H7 (cell line): ENCODE data around the gene ZNF331. TPM values are rescaled to one million over a fixed set of nuclear protein-coding genes. Genes with fewer than 3 reads are reported as not detected.
A peak's percentile ranks its signal among the peaks of the same experiment; 100 is the strongest.
"Not testable (repeated sequence)": the region's sequence is repeated elsewhere in the genome, so short reads cannot be mapped to it uniquely, and the experiment has no call there.

Source experiments
- DNase-seq: peaks from one replicate; pipeline ENCODE4 v3.0.0; 2012
- H3K27me3 ChIP-seq: 2 replicates; pipeline ENCODE4 v1.6.0; 2011; ENCODE audit warnings: mild to moderate bottlenecking, low read length; ENCODE audit not compliant: control insufficient read depth, insufficient read depth
- H3K36me3 ChIP-seq: replicated peaks from 2 replicates; pipeline ENCODE4 v1.5.1; 2011; ENCODE audit warnings: low read length; ENCODE audit not compliant: control insufficient read depth, insufficient read depth
- H3K4me3 ChIP-seq: 2 replicates; pipeline ENCODE4 v1.5.1; 2011; ENCODE audit warnings: low read depth, mild to moderate bottlenecking, control low read depth, low read length, moderate library complexity; ENCODE audit not compliant: insufficient read depth
- total RNA-seq: library from RNA; depleted of rRNA; stranded (reverse); fragments of >200 nt; shearing (Covaris generic); gene quantifications from 2 replicates; pipeline ENCODE4 v1.2.3, GENCODE V29; 2014; rRNA removed

ZNF331 gene
- total RNA-seq, result 23.2 and 32.4 TPM in 2 replicates

- DNase-seq, result peak; percentile 85
- Histone ChIP-seq H3K4me3 (peak within 1 kb of the TSS; percentile 78), H3K36me3 (peaks cover 4% of the 10 kb centered on the region), H3K27me3 (no peaks in the 10 kb centered on the region)
These were observed at the start of gene ZNF331 for GRCh38 chr19:53537521-53538377. ZNF331 (plus strand) TSS chr19:53538145; CDS start chr19:53569377, 31,232 bp downstream.

GRCh38 chr19:53492153-53492552 lies 45.8 kb upstream of the ZNF331 start:
- no peaks in the 10 kb centered on the region for H3K27me3 ChIP-seq
- no peak overlapping the region for H3K4me3 ChIP-seq
- H3K36me3 ChIP-seq, result peaks cover 16% of the 10 kb centered on the region
- DNase-seq, result no peak

DNA sequence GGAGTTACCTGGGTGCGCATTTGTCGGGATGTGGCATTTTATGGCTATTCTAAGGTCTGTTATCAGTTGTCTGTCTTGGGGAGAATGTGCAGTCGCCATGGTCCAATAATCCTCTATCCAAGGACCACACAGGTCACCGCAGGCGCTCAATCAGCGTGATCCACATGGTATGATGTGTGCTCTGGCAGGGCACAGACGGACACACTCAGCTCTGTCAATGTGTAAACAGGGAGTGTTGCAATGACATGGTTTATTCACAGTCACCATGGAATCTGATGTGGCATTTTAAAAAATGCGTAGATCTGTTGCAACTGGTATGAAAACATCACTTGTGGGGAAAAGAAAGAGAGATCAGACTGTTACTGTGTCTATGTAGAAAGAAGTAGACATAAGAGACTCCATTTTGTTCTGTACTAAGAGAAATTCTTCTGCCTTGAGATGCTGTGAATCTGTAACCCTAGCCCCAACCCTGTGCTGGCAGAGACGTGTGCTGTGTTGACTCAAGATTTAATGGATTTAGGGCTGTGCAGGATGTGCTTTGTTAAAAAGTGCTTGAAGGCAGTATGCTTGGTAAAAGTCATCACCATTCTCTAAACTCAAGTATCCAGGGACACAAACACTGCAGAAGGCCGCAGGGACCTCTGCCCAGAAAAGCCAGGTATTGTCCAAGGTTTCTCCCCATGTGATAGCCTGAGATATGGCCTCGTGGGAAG lies 40.5 kb upstream of the ZNF331 start:
- not testable (repeated sequence) for H3K27me3 ChIP-seq, DNase-seq

GRCh38 chr19:53498024-53498395 lies 39.9 kb upstream of the ZNF331 start:
- H3K36me3 ChIP-seq, H3K4me3 ChIP-seq, DNase-seq, H3K27me3 ChIP-seq: not testable (repeated sequence)

More for the DNA sequence above, 40.5 kb upstream of the ZNF331 start:
- not testable (repeated sequence) for H3K4me3 ChIP-seq, H3K36me3 ChIP-seq

- H3K4me3 ChIP-seq, H3K36me3 ChIP-seq, H3K27me3 ChIP-seq, DNase-seq: not testable (repeated sequence)
These were observed 34.8 kb upstream of the ZNF331 start for GRCh38 chr19:53503151-53503550.

DNA sequence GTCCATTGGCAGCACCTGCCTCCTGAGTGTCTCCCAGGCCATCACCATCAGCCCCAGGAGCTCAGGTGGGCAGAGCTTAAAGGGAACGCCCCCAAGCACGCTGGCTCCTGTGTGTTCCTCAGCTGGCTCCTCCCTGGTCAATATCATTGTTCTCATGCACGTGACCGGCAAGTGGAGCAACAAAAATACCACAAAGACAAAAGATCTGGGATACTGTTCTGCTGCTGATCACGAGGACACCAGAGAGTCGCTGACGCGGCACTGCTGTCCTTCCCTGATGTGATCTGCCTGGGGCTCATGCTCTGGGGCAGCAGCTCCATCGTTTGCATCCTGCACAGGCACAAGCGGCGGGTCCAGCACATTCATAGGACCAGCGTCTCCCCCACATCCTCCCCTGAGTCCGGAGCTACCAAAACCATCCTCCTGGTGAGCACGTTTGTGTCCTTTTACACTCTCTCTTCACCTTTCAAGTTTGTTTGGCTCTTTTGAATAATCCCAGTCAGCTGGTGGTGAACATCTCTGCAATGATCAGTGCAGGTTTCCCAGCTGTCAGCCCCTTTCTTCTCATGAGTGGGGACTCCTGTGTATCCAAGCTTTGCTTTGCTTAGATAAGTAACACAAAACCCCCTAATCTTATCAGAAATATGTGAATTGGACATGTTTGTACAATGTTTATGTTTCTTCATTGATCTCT lies 34.1 kb upstream of the ZNF331 start:
- not testable (repeated sequence) for H3K36me3 ChIP-seq, DNase-seq, H3K27me3 ChIP-seq
- H3K4me3 ChIP-seq, result peak overlapping the region; percentile 19; the same call in 1 of the 2 replicates

- H3K4me3 ChIP-seq, H3K27me3 ChIP-seq, DNase-seq, H3K36me3 ChIP-seq: not testable (repeated sequence)
These were observed 33.6 kb upstream of the ZNF331 start for GRCh38 chr19:53504365-53504703.

- Histone ChIP-seq H3K27me3 (no peaks in the 10 kb centered on the region), H3K4me3 (no peak overlapping the region), H3K36me3 (no peaks in the 10 kb centered on the region)
- DNase-seq, result no peak
These were observed 33.1 kb upstream of the ZNF331 start for GRCh38 chr19:53504885-53505284.

GRCh38 chr19:53506728-53507127 lies 31.2 kb upstream of the ZNF331 start:
- DNase-seq, result peak; percentile 41
- Histone ChIP-seq H3K27me3 (no peaks in the 10 kb centered on the region), H3K36me3 (no peaks in the 10 kb centered on the region), H3K4me3 (no peak overlapping the region)

DNA sequence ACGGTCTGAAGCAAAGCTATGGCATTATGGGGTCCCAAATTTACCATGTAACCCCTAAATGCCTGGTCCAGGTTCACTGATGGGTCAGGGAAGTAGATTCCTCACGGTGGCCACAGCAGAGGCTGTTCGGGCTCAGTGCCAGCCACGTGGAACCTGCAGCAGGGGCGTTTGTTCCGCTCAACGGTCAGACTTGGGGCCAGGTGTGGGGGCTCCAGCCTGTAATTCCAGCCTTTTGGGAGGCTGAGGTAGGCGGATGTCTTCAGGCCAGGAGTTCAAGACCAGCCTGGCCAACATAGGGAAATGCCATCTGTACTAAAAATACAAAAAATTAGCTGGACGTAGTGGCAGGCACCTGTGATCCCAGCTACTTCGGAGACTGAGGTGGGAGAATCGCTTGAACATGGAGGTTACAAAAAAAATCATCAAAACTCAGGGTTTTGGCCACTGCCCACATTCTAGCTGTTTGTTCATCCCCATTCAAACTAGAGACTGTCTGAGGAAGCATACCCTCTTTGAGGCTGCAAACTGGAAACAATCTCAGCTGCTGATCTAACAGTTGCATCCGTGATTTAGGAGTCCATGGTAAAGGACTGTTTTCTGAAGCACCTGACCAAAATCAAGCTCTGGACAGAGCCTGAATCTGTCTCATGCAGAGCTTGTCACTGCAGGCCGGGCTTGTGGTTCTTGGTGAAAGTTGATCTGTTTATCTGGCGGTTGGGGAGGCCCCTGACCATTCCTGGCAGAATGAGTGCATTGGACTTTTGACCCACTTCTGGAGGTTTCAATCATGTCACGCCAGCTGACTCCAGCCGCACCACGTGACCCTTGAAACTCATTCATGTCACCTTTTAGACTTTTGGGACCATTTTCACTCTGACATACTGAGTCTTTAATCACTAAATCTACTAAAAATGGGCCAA lies 30.2 kb upstream of the ZNF331 start:
- no peaks in the 10 kb centered on the region for H3K27me3 ChIP-seq
- no peak for DNase-seq
- no peak overlapping the region for H3K4me3 ChIP-seq
- H3K36me3 ChIP-seq, result no peaks in the 10 kb centered on the region

- Histone ChIP-seq H3K36me3 (no peaks in the 10 kb centered on the region), H3K27me3 (no peaks in the 10 kb centered on the region), H3K4me3 (no peak overlapping the region)
- no peak for DNase-seq
These were observed 28.5 kb upstream of the ZNF331 start for GRCh38 chr19:53509443-53509842.

DNA sequence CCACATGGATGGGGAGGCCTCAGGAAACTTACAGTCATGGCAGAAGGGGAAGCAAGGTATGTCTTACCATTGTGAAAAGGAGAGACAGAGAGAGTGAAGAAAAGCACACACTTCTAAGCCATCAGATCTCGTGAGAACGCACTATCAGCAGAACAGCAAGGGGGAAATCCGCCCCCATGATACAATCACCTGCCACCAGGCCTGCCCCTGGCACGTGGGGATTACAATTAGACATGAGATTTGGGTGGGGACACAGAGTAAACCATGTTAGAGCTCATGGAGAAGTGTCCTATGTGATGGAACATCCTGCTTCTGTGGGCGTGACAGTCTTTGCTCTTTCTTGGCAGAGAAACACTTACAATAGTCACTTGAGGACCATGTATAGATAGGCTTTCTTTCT lies 28.1 kb upstream of the ZNF331 start:
- Histone ChIP-seq H3K4me3 (no peak overlapping the region), H3K27me3 (no peaks in the 10 kb centered on the region), H3K36me3 (no peaks in the 10 kb centered on the region)
- no peak for DNase-seq

- H3K27me3 ChIP-seq, result no peaks in the 10 kb centered on the region
- no peak overlapping the region for H3K4me3 ChIP-seq
- no peaks in the 10 kb centered on the region for H3K36me3 ChIP-seq
- no peak for DNase-seq
These were observed 26.6 kb upstream of the ZNF331 start for GRCh38 chr19:53511357-53511756.

DNA sequence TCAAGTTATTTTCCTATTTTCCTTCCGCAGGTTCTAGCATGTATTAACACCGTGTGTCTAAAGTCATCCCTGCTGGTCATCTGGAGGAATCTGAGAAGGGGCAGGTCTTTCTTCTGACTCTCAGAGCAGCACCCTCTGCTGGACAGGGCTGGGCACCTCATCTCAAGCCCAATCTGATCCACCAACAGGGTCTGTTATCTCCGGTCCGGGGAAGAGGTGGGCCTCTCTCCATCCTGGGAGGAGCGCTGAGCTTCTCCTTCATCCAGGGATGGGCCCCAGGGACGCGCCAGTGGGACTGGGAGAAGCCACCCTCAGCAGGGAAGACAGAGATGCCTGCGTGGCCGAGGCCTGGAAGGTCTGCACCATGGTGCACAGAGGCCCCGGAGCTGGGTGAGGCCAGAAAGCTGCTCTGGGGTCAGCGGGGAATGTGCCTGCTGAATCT lies 26.0 kb upstream of the ZNF331 start:
- no peaks in the 10 kb centered on the region for H3K27me3 ChIP-seq
- H3K36me3 ChIP-seq, result no peaks in the 10 kb centered on the region
- H3K4me3 ChIP-seq, result no peak overlapping the region
- peak; percentile 92 for DNase-seq
